Right lobe of liver (tissue), 4 donors: Measurements from ENCODE around the gene TCF12.

Source experiments
- POLR2A ChIP-seq: fragments of 450-650 bp; IDR thresholded peaks from one replicate; pipeline ENCODE4 v1.6.1; 2017; ENCODE audit warnings: antibody characterized with exemption, mild to moderate bottlenecking
- TF ChIP-seq, protein P1 (sequence below), 4 donors: fragments of 200-600 bp in 3 of 4; fragments of 450-650 bp in 1 of 4; IDR thresholded peaks; one replicate each; pipeline versions ENCODE4 v1.5.1 to v1.8.0; 2016 to 2022; ENCODE audit warnings: antibody characterized with exemption in 4 of 4, mild to moderate bottlenecking in 2 of 4
- donor health status: DM: no; HTN: no; CAD: no.
- donor health status: DM: no; HTN: no; CAD: no.
- donor health status: DM: no; HTN: yes; CAD: no.

DNA sequence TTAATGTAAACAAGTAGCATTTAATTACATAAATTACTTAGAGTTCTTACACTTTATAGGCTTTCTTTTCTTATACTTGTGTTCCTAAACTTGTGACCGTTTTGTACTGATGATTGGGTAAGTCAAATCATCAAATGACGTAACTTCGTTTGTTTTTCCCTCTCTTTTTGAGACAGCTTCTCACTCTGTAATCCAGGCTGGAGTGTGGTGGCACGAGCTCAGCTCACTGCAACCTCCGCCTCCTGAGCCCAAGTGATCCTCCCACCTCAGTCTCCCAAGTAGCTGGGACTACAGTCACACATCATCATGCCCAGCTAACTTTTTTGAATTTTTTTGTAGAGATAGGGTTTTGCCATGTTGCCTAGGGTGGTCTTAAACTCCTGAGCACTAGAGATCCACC is 226.0 kb downstream of the TCF12 start:
- TF ChIP-seq, protein P1, sequence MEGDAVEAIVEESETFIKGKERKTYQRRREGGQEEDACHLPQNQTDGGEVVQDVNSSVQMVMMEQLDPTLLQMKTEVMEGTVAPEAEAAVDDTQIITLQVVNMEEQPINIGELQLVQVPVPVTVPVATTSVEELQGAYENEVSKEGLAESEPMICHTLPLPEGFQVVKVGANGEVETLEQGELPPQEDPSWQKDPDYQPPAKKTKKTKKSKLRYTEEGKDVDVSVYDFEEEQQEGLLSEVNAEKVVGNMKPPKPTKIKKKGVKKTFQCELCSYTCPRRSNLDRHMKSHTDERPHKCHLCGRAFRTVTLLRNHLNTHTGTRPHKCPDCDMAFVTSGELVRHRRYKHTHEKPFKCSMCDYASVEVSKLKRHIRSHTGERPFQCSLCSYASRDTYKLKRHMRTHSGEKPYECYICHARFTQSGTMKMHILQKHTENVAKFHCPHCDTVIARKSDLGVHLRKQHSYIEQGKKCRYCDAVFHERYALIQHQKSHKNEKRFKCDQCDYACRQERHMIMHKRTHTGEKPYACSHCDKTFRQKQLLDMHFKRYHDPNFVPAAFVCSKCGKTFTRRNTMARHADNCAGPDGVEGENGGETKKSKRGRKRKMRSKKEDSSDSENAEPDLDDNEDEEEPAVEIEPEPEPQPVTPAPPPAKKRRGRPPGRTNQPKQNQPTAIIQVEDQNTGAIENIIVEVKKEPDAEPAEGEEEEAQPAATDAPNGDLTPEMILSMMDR (IDR thresholded peaks at IDR 0.05): no peak
- no peak for TF ChIP-seq POLR2A
